SK-N-SH (cell line): ENCODE measurements around the gene CPLX3. TPM values are rescaled to one million over a fixed set of nuclear protein-coding genes. Genes with fewer than 3 reads are reported as not detected.

Source experiments
- CTCF ChIA-PET: fragments of 300-600, 350-600 bp; formaldehyde crosslinking; extraction: SDS; loops from one replicate; lab custom pipeline; 2021; lab: Yijun Ruan, JAX
- POLR2A ChIA-PET: fragments of 350-600 bp; sonication (Branson Sonifier 250); formaldehyde crosslinking; extraction: SDS; loops from one replicate; lab custom pipeline; 2020; ENCODE audit warnings: antibody characterized with exemption, inconsistent platforms; lab: Yijun Ruan, JAX
- DNase-seq: peaks from one replicate; pipeline ENCODE4 v3.0.0; 2012
- H2AFZ ChIP-seq: fragments of 200-600 bp; sonication (generic); 2 replicates; pipeline ENCODE4 v1.8.1; 2016; ENCODE audit warnings: antibody characterized with exemption, mild to moderate bottlenecking, low read depth
- H3F3A ChIP-seq: fragments of 200-600 bp; sonication (generic); replicated peaks from 2 replicates; pipeline ENCODE3; 2016; ENCODE audit warnings: antibody characterized with exemption, mild to moderate bottlenecking; ENCODE audit not compliant: insufficient read depth
- H3K27ac ChIP-seq, 2 experiments: fragments of 200-500 bp in 1 of 2; fragments of 200-600 bp in 1 of 2; sonication (Bioruptor generic) in 1 of 2; sonication (generic), shearing (Covaris generic) in 1 of 2; 2 replicates each; pipeline versions ENCODE4 v1.5.1 to v1.6.1; 2014 to 2016; ENCODE audit warnings: low read depth in 2 of 2, inconsistent platforms in 1 of 2, low read length in 1 of 2, mild to moderate bottlenecking in 1 of 2, mixed read lengths in 1 of 2
- H3K27me3 ChIP-seq: fragments of 200-600 bp; sonication (generic), shearing (Covaris generic); 2 replicates; pipeline ENCODE4 v1.6.1; 2016; ENCODE audit warnings: mixed run types; ENCODE audit not compliant: insufficient read depth
- H3K36me3 ChIP-seq, 2 experiments: fragments of 200-500 bp in 1 of 2; fragments of 200-600 bp in 1 of 2; sonication (Bioruptor generic) in 1 of 2; sonication (generic) in 1 of 2; replicated peaks in 1 of 2; 2 replicates each; pipeline versions ENCODE3 to v1.5.1; 2014 to 2016; ENCODE audit warnings: low read length in 1 of 2, mild to moderate bottlenecking in 1 of 2; ENCODE audit not compliant: insufficient read depth in 2 of 2, control insufficient read depth in 1 of 2
- H3K4me1 ChIP-seq, 2 experiments: fragments of 200-500 bp in 1 of 2; fragments of 200-600 bp in 1 of 2; sonication (Bioruptor generic) in 1 of 2; sonication (generic), shearing (Covaris generic) in 1 of 2; 2 replicates each; pipeline versions ENCODE4 v1.5.1 to v1.6.1; 2014 to 2016; ENCODE audit warnings: low read depth in 1 of 2, low read length in 1 of 2, mixed run types in 1 of 2; ENCODE audit not compliant: insufficient read depth in 2 of 2, control insufficient read depth in 1 of 2
- H3K4me2 ChIP-seq: fragments of 200-600 bp; sonication (generic), shearing (Covaris generic); 2 replicates; pipeline ENCODE4 v1.6.1; 2017; ENCODE audit warnings: mixed run types
- H3K4me3 ChIP-seq, 2 experiments: fragments of 200-500 bp in 1 of 2; fragments of 200-600 bp in 1 of 2; sonication (Bioruptor generic) in 1 of 2; sonication (generic), shearing (Covaris generic) in 1 of 2; 2 replicates each; pipeline versions ENCODE4 v1.5.1 to v1.8.1; 2014 to 2016; ENCODE audit warnings: low read depth in 2 of 2, inconsistent platforms in 1 of 2, low read length in 1 of 2, mild to moderate bottlenecking in 1 of 2, mixed read lengths in 1 of 2, moderate library complexity in 1 of 2
- H3K79me2 ChIP-seq: fragments of 200-600 bp; sonication (generic); 2 replicates; pipeline ENCODE4 v1.8.1; 2017; ENCODE audit warnings: mild to moderate bottlenecking; ENCODE audit not compliant: insufficient read depth
- H3K9ac ChIP-seq: fragments of 200-600 bp; sonication (generic); 2 replicates; pipeline ENCODE4 v1.6.1; 2017; ENCODE audit warnings: mixed run types
- H3K9me2 ChIP-seq: fragments of 200-600 bp; sonication (generic); 2 replicates; pipeline ENCODE4 v1.6.1; 2017; ENCODE audit warnings: mixed run types
- H3K9me3 ChIP-seq: fragments of 200-600 bp; sonication (generic); 2 replicates; pipeline ENCODE4 v1.6.1; 2017; ENCODE audit warnings: mixed run types, mild to moderate bottlenecking, moderate library complexity
- H4K20me1 ChIP-seq: fragments of 200-600 bp; sonication (generic); 2 replicates; pipeline ENCODE4 v1.6.1; 2017; ENCODE audit warnings: mild to moderate bottlenecking, mixed run types; ENCODE audit not compliant: insufficient read depth
- CHD2 ChIP-seq: fragments of 150-350 bp; IDR thresholded peaks from 2 replicates; pipeline ENCODE4 v1.6.1; 2018; ENCODE audit warnings: low read length; ENCODE audit not compliant: partially characterized antibody
- ELF1 ChIP-seq: IDR thresholded peaks from 2 replicates; pipeline ENCODE4 v1.4.0; 2012
- EP300 ChIP-seq, 2 experiments: IDR thresholded peaks; 2 replicates each; pipeline versions ENCODE4 v1.4.0 to v1.6.1; 2012; ENCODE audit warnings: borderline replicate concordance in 1 of 2, low read depth in 1 of 2, low read length in 1 of 2
- EZH2phosphoT487 ChIP-seq: fragments of 200-600 bp; sonication (generic); IDR thresholded peaks from 2 replicates; pipeline ENCODE4 v1.6.1; 2017; ENCODE audit warnings: low read depth, mixed run types, mild to moderate bottlenecking, antibody characterized with exemption, moderate library complexity, borderline replicate concordance
- GATA2 ChIP-seq: sonication (generic); formaldehyde crosslinking; IDR thresholded peaks from 2 replicates; pipeline ENCODE4 v1.5.0; 2020; ENCODE audit warnings: mild to moderate bottlenecking, missing genetic modification reagents
- MXI1 ChIP-seq: IDR thresholded peaks from 2 replicates; pipeline ENCODE4 v1.6.1; 2012; ENCODE audit warnings: mild to moderate bottlenecking, low read depth, low read length, improper control_type of control experiment
- WGBS: methylation state at CpG from one replicate; pipeline ENCODE4 v1.1.6; 2017; ENCODE audit warnings: low lambda C conversion rate; 5-methylcytosine and 5-hydroxymethylcytosine counted together
- polyA plus RNA-seq, 3 experiments: library from polyadenylated mRNA; depleted of rRNA; stranded (reverse); fragments of >200 nt; gene quantifications; 2 replicates each; pipeline ENCODE4 v1.2.3, GENCODE V29; 2012
- TF ChIP-seq, protein P1 (sequence below): IDR thresholded peaks from 2 replicates; pipeline ENCODE4 v1.6.1; 2012; ENCODE audit warnings: mild to moderate bottlenecking, low read depth, low read length, moderate library complexity

CPLX3 gene
- polyA plus RNA-seq, 1 of the 3 experiments (the other 2 are of a cell fraction), result not detected

DNA sequence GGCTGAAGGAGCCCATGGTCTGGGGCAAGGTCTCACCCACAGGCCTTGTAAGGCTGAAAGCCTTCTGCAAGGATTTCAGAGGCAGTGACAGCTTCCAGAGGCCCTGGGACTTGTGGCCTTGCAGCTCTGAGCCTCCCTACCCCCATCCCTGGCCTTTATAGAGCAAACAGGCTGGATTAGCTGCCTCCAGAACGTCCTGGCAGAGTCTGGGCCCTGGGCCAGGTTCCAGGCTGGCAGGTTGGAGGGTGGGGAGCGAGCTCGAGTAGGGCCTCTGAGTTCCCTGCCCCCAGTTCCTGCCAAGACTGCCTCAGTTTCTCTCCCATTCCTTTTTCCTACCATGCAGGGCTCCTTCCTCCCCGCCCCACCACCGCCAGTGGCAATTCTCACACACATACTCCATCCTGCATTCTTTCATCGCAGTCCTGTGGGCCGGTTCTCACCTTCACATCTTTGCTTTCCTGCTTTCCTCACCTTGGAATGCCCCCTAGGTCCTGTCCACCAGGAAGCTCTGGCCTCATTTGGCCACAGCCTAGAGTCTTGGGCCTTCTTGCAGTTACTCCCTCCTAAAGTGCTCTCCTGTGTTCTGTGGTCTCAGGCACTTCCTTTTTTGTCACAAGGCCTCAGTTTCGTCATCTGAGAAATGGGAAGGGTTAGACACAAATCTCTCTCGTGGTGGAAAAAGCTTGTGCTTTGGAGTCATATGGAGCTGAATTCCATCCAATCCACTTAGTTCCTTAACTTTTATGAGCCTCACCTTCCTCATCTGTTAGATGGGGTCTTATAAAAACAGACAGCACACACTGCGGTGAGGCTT is 11.1 kb upstream of the CPLX3 start:
- WGBS, result 72% methylated on average over 10 of the region's 10 CpGs
- Histone ChIP-seq H3K27me3 (no peaks in the 10 kb centered on the region), H3K4me2 (no peak overlapping the region), H3K4me3 (no peak overlapping the region), H3F3A (no peaks in the 10 kb centered on the region), H3K79me2 (no peaks in the 10 kb centered on the region), H3K36me3 (no peaks in the 10 kb centered on the region), H3K9me2 (no peaks in the 10 kb centered on the region), H3K4me1 (peaks cover 0 to 25% of the 10 kb centered on the region in 2 experiments; a peak in 1 of 4 replicates), H3K9me3 (no peaks in the 10 kb centered on the region), H4K20me1 (no peaks in the 10 kb centered on the region), H2AFZ (no peak overlapping the region), H3K27ac (peak overlapping the region in 1 of 2 experiments; percentile 54; a peak in 1 of 4 replicates), H3K9ac (no peak overlapping the region)
- no peak for TF ChIP-seq MXI1
- peak; percentile 24 for TF ChIP-seq CHD2
- ChIA-PET CTCF (interaction anchor here (0.8 to 5.6 kb wide), 8 partner anchors 11 to 180 kb away, joined by 3 to 31 read pairs (median 4); partner anchors contain the start of genes CPLX3 and CSK), POLR2A (no interaction called here)
- peak; percentile 53 for DNase-seq

- Histone ChIP-seq H3K4me3 (no peak overlapping the region), H3K9me2 (no peaks in the 10 kb centered on the region), H3K9me3 (no peaks in the 10 kb centered on the region), H3F3A (no peaks in the 10 kb centered on the region), H3K27me3 (no peaks in the 10 kb centered on the region), H3K4me1 (peaks cover 0 to 29% of the 10 kb centered on the region in 2 experiments; a peak in 1 of 4 replicates), H3K9ac (no peak overlapping the region), H3K4me2 (no peak overlapping the region), H3K36me3 (no peaks in the 10 kb centered on the region), H4K20me1 (no peaks in the 10 kb centered on the region), H2AFZ (no peak overlapping the region), H3K79me2 (no peaks in the 10 kb centered on the region), H3K27ac (no peak overlapping the region)
- 93% methylated on average over 14 of the region's 15 CpGs for WGBS
- TF ChIP-seq, protein P1, sequence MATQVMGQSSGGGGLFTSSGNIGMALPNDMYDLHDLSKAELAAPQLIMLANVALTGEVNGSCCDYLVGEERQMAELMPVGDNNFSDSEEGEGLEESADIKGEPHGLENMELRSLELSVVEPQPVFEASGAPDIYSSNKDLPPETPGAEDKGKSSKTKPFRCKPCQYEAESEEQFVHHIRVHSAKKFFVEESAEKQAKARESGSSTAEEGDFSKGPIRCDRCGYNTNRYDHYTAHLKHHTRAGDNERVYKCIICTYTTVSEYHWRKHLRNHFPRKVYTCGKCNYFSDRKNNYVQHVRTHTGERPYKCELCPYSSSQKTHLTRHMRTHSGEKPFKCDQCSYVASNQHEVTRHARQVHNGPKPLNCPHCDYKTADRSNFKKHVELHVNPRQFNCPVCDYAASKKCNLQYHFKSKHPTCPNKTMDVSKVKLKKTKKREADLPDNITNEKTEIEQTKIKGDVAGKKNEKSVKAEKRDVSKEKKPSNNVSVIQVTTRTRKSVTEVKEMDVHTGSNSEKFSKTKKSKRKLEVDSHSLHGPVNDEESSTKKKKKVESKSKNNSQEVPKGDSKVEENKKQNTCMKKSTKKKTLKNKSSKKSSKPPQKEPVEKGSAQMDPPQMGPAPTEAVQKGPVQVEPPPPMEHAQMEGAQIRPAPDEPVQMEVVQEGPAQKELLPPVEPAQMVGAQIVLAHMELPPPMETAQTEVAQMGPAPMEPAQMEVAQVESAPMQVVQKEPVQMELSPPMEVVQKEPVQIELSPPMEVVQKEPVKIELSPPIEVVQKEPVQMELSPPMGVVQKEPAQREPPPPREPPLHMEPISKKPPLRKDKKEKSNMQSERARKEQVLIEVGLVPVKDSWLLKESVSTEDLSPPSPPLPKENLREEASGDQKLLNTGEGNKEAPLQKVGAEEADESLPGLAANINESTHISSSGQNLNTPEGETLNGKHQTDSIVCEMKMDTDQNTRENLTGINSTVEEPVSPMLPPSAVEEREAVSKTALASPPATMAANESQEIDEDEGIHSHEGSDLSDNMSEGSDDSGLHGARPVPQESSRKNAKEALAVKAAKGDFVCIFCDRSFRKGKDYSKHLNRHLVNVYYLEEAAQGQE, result no peak
- no peak for TF ChIP-seq GATA2 (CRISPR knock-in tag)
- TF ChIP-seq EZH2phosphoT487, result no peak
- TF ChIP-seq EP300 (IDR thresholded peaks at IDR 0.05; ENCODE audit: borderline replicate concordance in 1 of 2, low read depth in 1 of 2, low read length in 1 of 2), result no peak
- no peak for TF ChIP-seq ELF1
- ChIA-PET CTCF (interaction anchor here (1.2 to 5.6 kb wide), 7 partner anchors 10 to 182 kb away, joined by 3 to 31 read pairs (median 5); partner anchors contain the start of genes CPLX3 and CSK), POLR2A (no interaction called here)
- no peak for DNase-seq
Measured at GRCh38 chr15:74815961-74816360, 10.5 kb upstream of the CPLX3 start.
